Left forelimb (tissue), 1 donor: ENCODE results near the gene SNTB2.
A peak's percentile ranks its signal among the peaks of the same experiment; 100 is the strongest.
"Not testable (repeated sequence)": the region's sequence is repeated elsewhere in the genome, so short reads cannot be mapped to it uniquely, and the experiment has no call there.

ENCODE experiments used
- DNase-seq: peaks from one replicate; pipeline ENCODE4 v3.0.0-alpha.2; 2018; ENCODE audit warnings: low spot score

The SNTB2 gene

GRCh38 chr16:69186642-69187445 lies at the start of gene SNTB2:
Gene SNTB2, plus strand, starts transcription at chr16:69187164. Its CDS starts 3 bp downstream, at chr16:69187167.
- DNase-seq: peak; percentile 95

DNA sequence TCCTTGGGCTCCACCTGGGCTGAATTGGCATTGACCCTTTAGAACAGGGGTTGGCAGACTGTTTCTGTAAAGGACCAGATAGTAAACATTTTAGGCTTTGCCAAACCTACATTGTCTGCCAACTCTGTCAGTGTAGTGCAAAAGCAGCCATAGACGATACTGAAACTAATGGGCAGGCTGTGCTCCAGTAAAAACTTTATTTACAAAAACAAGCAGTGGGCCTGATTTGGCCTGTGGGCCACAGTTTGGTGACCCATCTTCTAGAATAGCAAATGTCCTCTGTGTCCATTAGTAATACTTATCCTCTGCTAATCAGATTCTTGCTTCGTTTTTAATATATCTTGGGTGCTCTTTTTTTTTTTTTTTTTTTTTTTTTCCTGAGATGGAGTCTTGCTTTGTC lies 48.4 kb upstream of the SNTB2 start:
- DNase-seq: no peak

DNA sequence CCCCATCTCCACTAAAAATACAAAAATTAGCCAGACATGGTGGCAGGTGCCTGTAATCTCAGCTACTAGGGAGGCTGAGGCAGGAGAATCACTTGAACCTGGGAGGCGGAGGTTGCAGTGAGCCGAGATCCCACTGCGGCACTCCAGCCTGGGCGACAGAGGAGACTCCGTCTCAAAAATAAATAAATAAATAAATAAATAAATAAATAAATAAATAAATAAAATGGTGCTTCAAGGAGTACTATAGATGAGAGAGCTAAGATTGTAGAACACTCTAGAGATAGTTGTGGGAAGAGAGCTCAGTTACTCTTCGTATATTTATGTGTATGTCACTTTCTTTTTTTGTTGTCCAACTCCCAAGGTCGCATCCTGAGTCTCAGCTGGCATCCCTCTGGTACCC lies 47.5 kb upstream of the SNTB2 start:
- not testable (repeated sequence) for DNase-seq

DNA sequence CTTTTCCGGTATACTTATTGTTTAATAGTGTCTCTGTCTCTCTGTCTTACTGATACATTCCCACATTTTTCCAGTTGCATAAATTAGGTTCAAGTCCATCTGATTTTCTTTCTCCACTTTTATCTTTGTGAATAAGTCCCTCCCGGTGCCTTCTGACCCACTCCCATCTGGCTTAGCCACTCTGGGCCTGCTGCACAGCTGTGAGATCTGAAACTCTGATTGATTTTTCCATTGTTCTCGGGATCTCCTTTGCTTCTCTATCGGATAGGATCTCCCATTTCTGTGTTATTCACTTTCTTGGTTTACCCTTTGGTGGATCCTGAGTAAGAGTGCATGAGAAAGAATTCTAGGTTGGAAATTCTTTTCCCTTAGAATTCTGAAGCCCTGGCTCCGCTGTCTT lies 46.0 kb upstream of the SNTB2 start:
- no peak for DNase-seq

- no peak for DNase-seq
Measured at GRCh38 chr16:69141936-69142335, 45.0 kb upstream of the SNTB2 start.

- DNase-seq: no peak
Measured at GRCh38 chr16:69143116-69143515, 43.8 kb upstream of the SNTB2 start.

- DNase-seq: no peak
Measured at GRCh38 chr16:69145658-69146057, 41.3 kb upstream of the SNTB2 start.

DNA sequence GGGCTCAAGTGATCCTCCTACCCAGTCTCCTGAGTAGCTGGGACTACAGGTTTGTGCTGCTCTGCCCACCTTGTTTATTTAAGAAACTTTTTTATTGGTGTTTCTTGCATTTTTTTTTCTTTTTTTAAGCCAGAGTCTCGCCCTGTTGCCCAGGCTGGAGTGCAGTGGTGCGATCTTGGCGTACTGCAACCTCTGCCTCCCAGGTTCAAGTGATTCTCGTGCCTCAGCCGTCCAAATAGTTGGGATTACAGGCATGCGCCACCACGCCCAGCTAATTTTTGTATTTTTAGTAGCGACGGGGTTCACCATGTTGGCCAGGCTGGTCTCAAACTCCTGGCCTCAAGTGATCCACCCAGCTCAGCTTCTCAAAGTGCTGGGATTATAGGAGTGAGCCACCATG lies 37.3 kb upstream of the SNTB2 start:
- not testable (repeated sequence) for DNase-seq

GRCh38 chr16:69150146-69150865 lies 36.7 kb upstream of the SNTB2 start:
- DNase-seq: no peak

- DNase-seq: no peak
Measured at GRCh38 chr16:69157196-69157595, 29.8 kb upstream of the SNTB2 start.

GRCh38 chr16:69160192-69160591 lies 26.8 kb upstream of the SNTB2 start:
- no peak for DNase-seq

GRCh38 chr16:69165584-69165983 lies 21.4 kb upstream of the SNTB2 start:
- no peak for DNase-seq

DNA sequence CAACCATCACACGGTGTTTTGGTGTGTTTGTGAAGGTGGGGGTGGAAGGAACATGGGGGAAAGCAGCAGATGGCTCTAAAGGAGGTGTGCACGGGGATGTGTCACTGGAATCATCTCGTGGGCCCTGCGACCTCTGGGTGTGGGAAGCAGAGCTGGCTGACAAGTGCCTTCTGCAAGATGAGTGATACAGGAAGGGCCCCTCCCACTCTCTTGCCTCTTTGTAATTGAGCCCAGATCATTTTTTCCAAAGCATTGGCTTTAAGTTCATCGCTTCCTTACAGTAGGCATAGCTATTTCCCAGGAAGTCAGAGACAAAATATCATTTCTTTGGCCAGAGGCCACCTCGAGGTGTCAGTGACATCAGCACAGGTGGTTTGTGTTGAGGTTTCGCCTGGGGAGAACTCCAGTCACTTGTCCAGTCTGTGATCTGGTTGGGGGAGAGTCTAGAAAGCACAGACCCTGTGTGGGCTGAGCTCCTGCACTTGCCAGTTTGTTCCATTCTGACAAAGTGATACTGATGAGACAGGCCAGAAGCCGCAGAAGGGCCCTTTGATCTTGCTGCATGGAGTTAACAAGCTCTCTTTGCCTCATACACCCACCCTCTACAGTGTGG lies 20.6 kb upstream of the SNTB2 start:
- no peak for DNase-seq

DNA sequence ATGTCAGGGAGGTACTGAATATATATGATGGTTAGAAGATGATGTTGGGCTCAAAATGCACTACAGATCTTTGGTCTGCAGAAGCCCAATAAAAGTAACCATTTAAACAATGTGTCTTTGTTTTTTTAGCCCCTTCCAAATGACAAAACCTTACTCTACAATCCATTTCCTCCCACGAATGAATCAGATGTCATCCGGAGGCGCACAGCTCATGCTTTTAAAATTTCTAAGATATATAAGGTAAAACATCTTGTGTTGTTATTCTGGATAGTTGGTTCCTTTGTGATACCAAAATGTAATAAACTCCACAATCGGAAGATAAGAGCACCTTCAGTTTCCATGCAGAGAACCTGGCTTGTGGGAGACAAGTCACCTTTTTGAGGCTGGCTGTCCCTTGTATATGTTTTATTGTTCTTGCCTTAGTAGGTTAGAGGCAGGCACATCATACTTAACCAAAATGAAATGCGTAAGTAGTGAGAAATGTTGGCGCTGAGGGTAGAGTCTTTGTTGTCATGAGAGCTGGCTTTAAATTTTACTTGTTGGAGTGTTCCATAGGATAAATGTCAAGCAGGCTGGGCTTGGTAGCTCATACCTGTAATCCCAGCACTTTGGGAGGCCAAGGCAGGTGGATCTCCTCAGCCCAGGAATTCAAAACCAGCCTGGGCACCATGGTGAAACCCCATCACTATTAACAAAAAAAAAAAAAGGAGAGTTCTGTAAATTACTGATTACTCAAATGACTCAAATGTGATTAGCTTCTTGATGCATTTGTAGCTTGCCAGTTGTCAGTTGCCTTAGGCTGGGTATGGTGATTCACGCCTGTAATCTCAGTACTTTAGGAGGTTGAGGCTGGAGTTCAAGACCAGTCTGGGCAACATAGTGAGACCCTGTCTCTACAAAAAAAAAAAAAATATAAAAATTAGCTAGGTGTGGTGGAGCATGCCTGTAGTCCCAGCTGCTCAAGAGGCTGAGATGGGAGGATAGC lies 19.7 kb upstream of the SNTB2 start:
- no peak for DNase-seq

DNA sequence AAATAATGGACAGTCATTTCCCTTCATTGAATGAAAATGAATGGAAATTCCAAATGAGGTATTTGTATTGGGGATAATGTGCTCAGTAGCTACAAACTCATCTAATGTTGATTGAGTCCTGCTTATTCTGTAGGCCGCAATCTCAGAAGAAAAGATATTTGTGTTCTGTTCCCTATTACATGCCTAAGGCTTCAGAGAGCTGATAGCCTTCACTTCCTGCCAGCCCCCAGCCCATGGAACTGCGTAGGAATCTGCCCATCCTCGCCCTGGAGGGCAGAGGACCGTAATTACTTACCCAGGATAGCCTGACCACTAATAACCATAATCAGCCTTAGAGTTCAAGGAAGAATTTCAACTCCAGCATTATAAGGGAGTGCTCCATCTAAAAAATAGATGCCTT lies 17.9 kb upstream of the SNTB2 start:
- DNase-seq: no peak

DNA sequence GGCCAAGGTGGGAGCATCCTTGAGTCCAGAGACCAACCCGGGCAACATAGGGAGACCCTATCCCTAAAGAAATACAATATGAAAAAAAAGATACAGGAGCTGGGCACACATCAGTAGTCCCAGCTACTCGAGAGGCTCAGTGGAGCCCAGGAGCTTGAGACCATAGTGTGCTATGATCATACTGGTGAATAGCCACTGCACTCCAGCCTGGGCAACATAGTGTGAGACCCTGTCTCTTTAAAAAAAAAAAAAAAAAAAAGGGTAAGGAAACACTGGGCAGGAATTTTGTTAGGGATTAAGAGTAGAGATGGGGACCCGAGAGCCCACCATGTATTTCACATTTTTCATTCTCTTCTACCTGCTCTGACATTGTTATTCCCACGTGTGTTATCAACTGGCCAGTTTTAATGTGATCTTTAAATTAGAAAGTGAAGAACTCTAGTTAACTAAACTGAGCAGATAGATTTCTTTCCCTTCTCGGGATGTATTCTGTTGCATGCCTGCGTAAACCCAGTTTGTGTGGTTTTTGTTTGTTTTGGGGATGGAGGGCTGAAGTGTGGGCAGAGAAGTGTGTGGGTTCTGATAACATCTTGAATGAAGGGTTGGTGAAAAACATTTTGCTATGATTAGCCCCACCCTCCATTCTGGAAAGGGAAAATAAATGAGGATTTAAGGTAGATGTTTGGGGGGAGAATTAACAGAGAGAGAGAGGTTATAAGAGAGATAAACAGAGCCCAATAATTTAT lies 17.2 kb upstream of the SNTB2 start:
- DNase-seq: no peak

DNA sequence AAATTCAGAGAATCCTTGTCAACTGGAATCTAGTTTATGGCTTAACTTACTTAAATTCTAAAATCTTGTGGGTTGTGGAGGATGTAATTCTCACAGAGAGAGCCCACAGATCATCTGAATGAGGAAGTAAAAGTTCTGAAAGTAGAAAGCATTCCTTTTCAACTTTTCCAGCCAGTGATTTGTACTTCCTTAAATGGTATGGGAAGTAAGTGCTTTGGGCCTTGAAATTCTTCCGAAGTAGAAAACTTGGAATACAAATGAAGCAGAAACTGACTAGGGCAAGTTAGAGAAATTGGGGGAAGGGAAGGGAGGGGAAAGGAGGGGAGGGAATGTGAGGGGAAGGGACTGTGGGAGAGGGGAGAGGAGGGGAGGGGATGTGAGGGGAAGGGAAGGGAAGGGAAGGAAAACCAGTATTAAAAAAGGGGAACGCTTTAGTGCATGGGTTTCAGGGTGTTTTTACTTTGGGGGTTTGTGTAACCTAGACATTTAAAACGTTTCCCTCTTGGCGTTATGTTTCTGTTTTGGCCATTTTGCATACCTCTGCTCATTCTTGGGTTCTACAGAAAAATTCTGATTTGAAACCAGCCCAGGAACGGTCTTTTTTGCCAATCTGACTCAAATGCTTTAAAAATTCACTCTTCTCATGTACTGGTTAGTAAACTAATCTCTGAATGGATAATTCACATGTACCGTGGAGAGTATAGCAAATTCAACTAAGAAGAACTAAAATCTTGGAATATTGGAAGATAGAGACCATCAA lies 15.5 kb upstream of the SNTB2 start:
- no peak for DNase-seq

- DNase-seq: no peak
Measured at GRCh38 chr16:69176033-69176800, 10.7 kb upstream of the SNTB2 start.

DNA sequence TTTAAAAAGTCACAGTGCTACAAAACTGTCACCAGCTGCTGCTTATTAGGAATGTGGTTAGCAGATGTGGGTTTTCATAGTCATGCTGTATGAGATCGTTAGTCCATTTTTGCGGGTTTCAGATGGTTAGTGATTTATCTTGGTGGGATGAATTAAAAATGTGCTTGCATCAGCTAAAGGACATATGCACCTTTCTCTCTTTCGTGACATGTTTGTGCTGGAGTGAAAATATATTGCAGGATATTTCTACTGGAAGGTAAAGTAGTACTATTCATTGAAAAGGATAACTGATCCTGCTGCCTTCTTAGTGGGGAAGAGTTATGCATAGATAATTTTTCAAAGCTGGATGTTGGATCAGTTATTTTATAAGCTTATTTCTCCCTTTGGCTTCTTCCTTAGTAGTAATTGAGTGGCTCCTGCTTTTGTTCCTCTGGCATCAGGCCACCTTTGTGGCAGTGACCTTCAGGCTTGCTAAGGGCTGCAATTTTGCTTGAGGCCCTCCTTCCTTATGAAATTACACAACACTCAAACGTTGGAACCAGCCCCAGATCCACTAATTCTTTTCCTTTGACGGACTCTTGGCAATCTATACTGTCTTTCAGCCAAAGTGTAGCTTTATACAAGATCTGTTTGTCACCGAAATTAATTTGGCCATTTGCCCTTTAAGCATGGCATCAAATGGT lies 7.5 kb upstream of the SNTB2 start:
- DNase-seq: no peak
